SK-N-SH (cell line): ENCODE data around the gene LRRC26. TPM values are rescaled to one million over a fixed set of nuclear protein-coding genes. Genes with fewer than 3 reads are reported as not detected.
"Not testable (repeated sequence)": the region's sequence is repeated elsewhere in the genome, so short reads cannot be mapped to it uniquely, and the experiment has no call there.

Experiments
- CTCF ChIA-PET: fragments of 300-600, 350-600 bp; formaldehyde crosslinking; extraction: SDS; loops from one replicate; lab custom pipeline; 2021; lab: Yijun Ruan, JAX
- POLR2A ChIA-PET: fragments of 350-600 bp; sonication (Branson Sonifier 250); formaldehyde crosslinking; extraction: SDS; loops from one replicate; lab custom pipeline; 2020; ENCODE audit warnings: antibody characterized with exemption, inconsistent platforms; lab: Yijun Ruan, JAX
- DNase-seq: peaks from one replicate; pipeline ENCODE4 v3.0.0; 2012
- H2AFZ ChIP-seq: fragments of 200-600 bp; sonication (generic); 2 replicates; pipeline ENCODE4 v1.8.1; 2016; ENCODE audit warnings: antibody characterized with exemption, mild to moderate bottlenecking, low read depth
- H3F3A ChIP-seq: fragments of 200-600 bp; sonication (generic); replicated peaks from 2 replicates; pipeline ENCODE3; 2016; ENCODE audit warnings: antibody characterized with exemption, mild to moderate bottlenecking; ENCODE audit not compliant: insufficient read depth
- H3K27ac ChIP-seq, 2 experiments: fragments of 200-500 bp in 1 of 2; fragments of 200-600 bp in 1 of 2; sonication (Bioruptor generic) in 1 of 2; sonication (generic), shearing (Covaris generic) in 1 of 2; 2 replicates each; pipeline versions ENCODE4 v1.5.1 to v1.6.1; 2014 to 2016; ENCODE audit warnings: low read depth in 2 of 2, inconsistent platforms in 1 of 2, low read length in 1 of 2, mild to moderate bottlenecking in 1 of 2, mixed read lengths in 1 of 2
- H3K27me3 ChIP-seq: fragments of 200-600 bp; sonication (generic), shearing (Covaris generic); 2 replicates; pipeline ENCODE4 v1.6.1; 2016; ENCODE audit warnings: mixed run types; ENCODE audit not compliant: insufficient read depth
- H3K36me3 ChIP-seq, 2 experiments: fragments of 200-500 bp in 1 of 2; fragments of 200-600 bp in 1 of 2; sonication (Bioruptor generic) in 1 of 2; sonication (generic) in 1 of 2; replicated peaks in 1 of 2; 2 replicates each; pipeline versions ENCODE3 to v1.5.1; 2014 to 2016; ENCODE audit warnings: low read length in 1 of 2, mild to moderate bottlenecking in 1 of 2; ENCODE audit not compliant: insufficient read depth in 2 of 2, control insufficient read depth in 1 of 2
- H3K4me1 ChIP-seq, 2 experiments: fragments of 200-500 bp in 1 of 2; fragments of 200-600 bp in 1 of 2; sonication (Bioruptor generic) in 1 of 2; sonication (generic), shearing (Covaris generic) in 1 of 2; 2 replicates each; pipeline versions ENCODE4 v1.5.1 to v1.6.1; 2014 to 2016; ENCODE audit warnings: low read depth in 1 of 2, low read length in 1 of 2, mixed run types in 1 of 2; ENCODE audit not compliant: insufficient read depth in 2 of 2, control insufficient read depth in 1 of 2
- H3K4me2 ChIP-seq: fragments of 200-600 bp; sonication (generic), shearing (Covaris generic); 2 replicates; pipeline ENCODE4 v1.6.1; 2017; ENCODE audit warnings: mixed run types
- H3K4me3 ChIP-seq, 2 experiments: fragments of 200-500 bp in 1 of 2; fragments of 200-600 bp in 1 of 2; sonication (Bioruptor generic) in 1 of 2; sonication (generic), shearing (Covaris generic) in 1 of 2; 2 replicates each; pipeline versions ENCODE4 v1.5.1 to v1.8.1; 2014 to 2016; ENCODE audit warnings: low read depth in 2 of 2, inconsistent platforms in 1 of 2, low read length in 1 of 2, mild to moderate bottlenecking in 1 of 2, mixed read lengths in 1 of 2, moderate library complexity in 1 of 2
- H3K79me2 ChIP-seq: fragments of 200-600 bp; sonication (generic); 2 replicates; pipeline ENCODE4 v1.8.1; 2017; ENCODE audit warnings: mild to moderate bottlenecking; ENCODE audit not compliant: insufficient read depth
- H3K9ac ChIP-seq: fragments of 200-600 bp; sonication (generic); 2 replicates; pipeline ENCODE4 v1.6.1; 2017; ENCODE audit warnings: mixed run types
- H3K9me2 ChIP-seq: fragments of 200-600 bp; sonication (generic); 2 replicates; pipeline ENCODE4 v1.6.1; 2017; ENCODE audit warnings: mixed run types
- H3K9me3 ChIP-seq: fragments of 200-600 bp; sonication (generic); 2 replicates; pipeline ENCODE4 v1.6.1; 2017; ENCODE audit warnings: mixed run types, mild to moderate bottlenecking, moderate library complexity
- H4K20me1 ChIP-seq: fragments of 200-600 bp; sonication (generic); 2 replicates; pipeline ENCODE4 v1.6.1; 2017; ENCODE audit warnings: mild to moderate bottlenecking, mixed run types; ENCODE audit not compliant: insufficient read depth
- CHD2 ChIP-seq: fragments of 150-350 bp; IDR thresholded peaks from 2 replicates; pipeline ENCODE4 v1.6.1; 2018; ENCODE audit warnings: low read length; ENCODE audit not compliant: partially characterized antibody
- ELF1 ChIP-seq: IDR thresholded peaks from 2 replicates; pipeline ENCODE4 v1.4.0; 2012
- FOSL2 ChIP-seq: IDR thresholded peaks from 2 replicates; pipeline ENCODE4 v1.4.0; 2012; ENCODE audit warnings: low read depth, mild to moderate bottlenecking, moderate library complexity, borderline replicate concordance
- FOXJ3 ChIP-seq: sonication (generic); formaldehyde crosslinking; IDR thresholded peaks from 2 replicates; pipeline ENCODE4 v1.5.1; 2020; ENCODE audit warnings: mild to moderate bottlenecking, missing genetic modification reagents
- FOXM1 ChIP-seq: IDR thresholded peaks from 2 replicates; pipeline ENCODE4 v1.4.0; 2012; ENCODE audit warnings: low read depth, mild to moderate bottlenecking
- GABPA ChIP-seq: IDR thresholded peaks from 2 replicates; pipeline ENCODE4 v1.4.0; 2012; ENCODE audit warnings: low read depth, mild to moderate bottlenecking
- NFIC ChIP-seq: IDR thresholded peaks from 2 replicates; pipeline ENCODE4 v1.4.0; 2012; ENCODE audit warnings: borderline replicate concordance
- RAD21 ChIP-seq: IDR thresholded peaks from 2 replicates; pipeline ENCODE4 v1.6.1; 2012; ENCODE audit warnings: mild to moderate bottlenecking, low read length
- RFX5 ChIP-seq: IDR thresholded peaks from 2 replicates; pipeline ENCODE4 v1.6.1; 2012; ENCODE audit warnings: mild to moderate bottlenecking, improper control_type of control experiment, low read length
- SMC3 ChIP-seq: IDR thresholded peaks from 2 replicates; pipeline ENCODE4 v1.6.1; 2012; ENCODE audit warnings: low read depth, low read length, improper control_type of control experiment
- USF1 ChIP-seq: IDR thresholded peaks from 2 replicates; pipeline ENCODE4 v1.4.0; 2012; ENCODE audit warnings: low read depth, borderline replicate concordance
- USF2 ChIP-seq: fragments of 150-350 bp; IDR thresholded peaks from 2 replicates; pipeline ENCODE4 v1.6.1; 2017; ENCODE audit warnings: antibody characterized with exemption, low read length, low read depth, borderline replicate concordance
- WGBS: methylation state at CpG from one replicate; pipeline ENCODE4 v1.1.6; 2017; ENCODE audit warnings: low lambda C conversion rate; 5-methylcytosine and 5-hydroxymethylcytosine counted together
- polyA plus RNA-seq, 3 experiments: library from polyadenylated mRNA; depleted of rRNA; stranded (reverse); fragments of >200 nt; gene quantifications; 2 replicates each; pipeline ENCODE4 v1.2.3, GENCODE V29; 2012

Gene LRRC26
- polyA plus RNA-seq, 1 of the 3 experiments (the other 2 are of a cell fraction), result not detected

GRCh38 chr9:137136881-137137607 lies 32.8 kb downstream of the LRRC26 start:
- TF ChIP-seq FOXM1 (no peak), GABPA (no peak), USF2 (no peak), RFX5 (no peak), ELF1 (no peak), FOXJ3 (no peak), FOSL2 (no peak)
- no peaks in the 10 kb centered on the region for H4K20me1 ChIP-seq
- H3K27me3 ChIP-seq, result peaks cover 14% of the 10 kb centered on the region
- H3K36me3 ChIP-seq, result no peaks in the 10 kb centered on the region
- H3K9me2 ChIP-seq, result no peaks in the 10 kb centered on the region
- no peaks in the 10 kb centered on the region for H3K79me2 ChIP-seq
- H3F3A ChIP-seq, result no peaks in the 10 kb centered on the region
- H3K4me1 ChIP-seq, result peaks cover 0 to 8% of the 10 kb centered on the region in 2 experiments; a peak in 1 of 4 replicates
- no peak overlapping the region for H2AFZ ChIP-seq
- H3K9me3 ChIP-seq, result no peaks in the 10 kb centered on the region
- WGBS, result 87% methylated on average over 15 of the region's 23 CpGs
- no peak for DNase-seq
- no peak overlapping the region for H3K4me2 ChIP-seq
- no peak overlapping the region for H3K9ac ChIP-seq
- no peak overlapping the region for H3K4me3 ChIP-seq
- ChIA-PET CTCF (interaction anchor here (0.9 to 3.1 kb wide), 8 partner anchors 8 to 189 kb away, joined by 3 to 14 read pairs (median 4); partner anchors contain the start of genes ANAPC2, LRRC26, RNF224 and SSNA1), POLR2A (interaction anchor here (1.2 to 3.0 kb wide), 6 partner anchors 7 to 104 kb away, joined by 4 to 32 read pairs (median 6); partner anchors contain the start of genes TPRN and TUBB4B)
- H3K27ac ChIP-seq, result no peak overlapping the region

- H3K4me2 ChIP-seq, result no peak overlapping the region
- no peaks in the 10 kb centered on the region for H3K79me2 ChIP-seq
- H3K4me1 ChIP-seq, result peaks cover 0 to 8% of the 10 kb centered on the region in 2 experiments; a peak in 1 of 4 replicates
- no peak overlapping the region for H3K9ac ChIP-seq
- WGBS, result 57% methylated on average over 7 of the region's 27 CpGs
- no peak for DNase-seq
- H3K27me3 ChIP-seq, result peaks cover 14% of the 10 kb centered on the region
- no peaks in the 10 kb centered on the region for H3K9me2 ChIP-seq
- no peaks in the 10 kb centered on the region for H3F3A ChIP-seq
- H3K9me3 ChIP-seq, result no peaks in the 10 kb centered on the region
- no peak overlapping the region for H3K27ac ChIP-seq
- no peaks in the 10 kb centered on the region for H4K20me1 ChIP-seq
- H3K4me3 ChIP-seq, result no peak overlapping the region
- H3K36me3 ChIP-seq, result no peaks in the 10 kb centered on the region
- H2AFZ ChIP-seq, result no peak overlapping the region
- POLR2A ChIA-PET, result no interaction called here
- TF ChIP-seq SMC3 (no peak), CHD2 (no peak), NFIC (no peak), RAD21 (no peak), USF1 (no peak)
- TF ChIP-seq, all 33 proteins: peak for 0
- CTCF ChIA-PET, result interaction anchor here (0.9 to 1.2 kb wide), 2 partner anchors 10 to 52 kb away, joined by 3 to 5 read pairs; partner anchors contain the start of genes ANAPC2 and SSNA1
Measured at GRCh38 chr9:137136261-137136880, 33.5 kb downstream of the LRRC26 start.

- H3K4me1 ChIP-seq, H3F3A ChIP-seq, DNase-seq, H3K79me2 ChIP-seq, H3K9me2 ChIP-seq, H3K9me3 ChIP-seq, POLR2A ChIA-PET, H3K27ac ChIP-seq, H3K4me2 ChIP-seq, H3K4me3 ChIP-seq, H2AFZ ChIP-seq, H4K20me1 ChIP-seq, H3K9ac ChIP-seq, H3K36me3 ChIP-seq: not testable (repeated sequence)
- peaks cover 14% of the 10 kb centered on the region for H3K27me3 ChIP-seq
- 61% methylated on average over 9 of the region's 9 CpGs for WGBS
- CTCF ChIA-PET, result interaction anchor here (1.1 to 1.2 kb wide), 2 partner anchors 12 to 101 kb away, joined by 3 to 4 read pairs; no protein-coding TSS in a partner anchor
Measured at GRCh38 chr9:137135154-137135553, 34.7 kb downstream of the LRRC26 start.
